Measurements from ENCODE around the gene FRMD6. TPM values are rescaled to one million over a fixed set of nuclear protein-coding genes. Genes with fewer than 3 reads are reported as not detected.

The FRMD6 gene
- total and polyA plus RNA-seq, 12 donors, result 6.4 to 42.6 (median 23.3) TPM

DNA sequence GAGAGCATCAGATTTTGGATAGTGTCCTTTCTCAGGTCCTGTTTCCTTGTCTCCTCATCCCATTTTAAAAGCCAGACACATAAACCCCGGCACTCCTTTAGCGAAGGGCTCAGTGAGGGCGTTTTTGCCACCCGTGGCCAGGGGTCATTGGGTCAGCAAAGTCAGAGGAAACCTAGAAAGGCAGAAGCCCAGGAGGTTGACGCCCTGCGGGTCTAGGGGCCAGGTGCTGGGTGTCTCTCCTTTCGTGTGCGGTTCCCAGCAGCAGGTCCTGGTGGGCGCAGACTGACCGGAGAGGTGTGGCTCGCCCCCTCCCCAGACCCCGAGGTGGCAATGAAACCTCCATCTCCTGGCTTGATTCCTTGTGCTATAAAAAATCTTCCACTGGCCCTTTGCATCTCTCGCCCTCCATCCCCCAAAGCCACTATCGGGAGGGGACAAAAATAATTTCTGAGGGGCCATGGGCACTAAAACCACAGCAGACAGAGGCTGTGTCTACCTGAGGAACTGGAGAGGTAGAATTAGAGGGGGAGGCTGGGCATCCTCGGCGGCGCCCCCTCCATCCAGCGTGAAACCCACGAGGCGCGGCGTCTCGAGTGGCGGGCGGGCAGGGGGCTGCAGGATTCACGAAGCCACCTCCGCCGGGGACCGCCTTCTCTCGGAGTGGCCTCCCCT is 858 bp upstream of the FRMD6 start:
- 1 to 4% (median 2%) methylated on average over 12 to 30 of the region's 30 CpGs for WGBS, 4 donors
- peak overlapping the region; percentile 39 to 99 (median 95) for H3K27ac ChIP-seq
- DNase-seq, result peak in 5 of 7 donors; percentile 21 to 51 (median 32)
- no peaks in the 10 kb centered on the region for H3K36me3 ChIP-seq (replicated peaks in 1 of 2)
- H3K9me3 ChIP-seq (replicated peaks in 1 of 3), result no peaks in the 10 kb centered on the region
- H3K4me1 ChIP-seq (replicated peaks in 1 of 2), result peaks cover 6 to 28% of the 10 kb centered on the region in 2 donors
- peak overlapping the region; percentile 71 to 80 (median 75) for H3K4me3 ChIP-seq
- intact Hi-C loops (cut with DNase I), result loop anchor here (5.0 to 10.0 kb wide), 3 partner anchors 124 to 366 kb away; no protein-coding TSS in a partner anchor
- TF ChIP-seq CTCF (IDR thresholded peaks at IDR 0.05), result no peak
- TF ChIP-seq POLR2A (IDR thresholded peaks at IDR 0.05), result no peak
- no peaks in the 10 kb centered on the region for H3K27me3 ChIP-seq

- Histone ChIP-seq H3K9me3 (replicated peaks in 1 of 3) (no peaks in the 10 kb centered on the region), H3K27ac (peak overlapping the region; percentile 34 to 99 (median 87)), H3K4me1 (replicated peaks in 1 of 2) (peaks cover 6 to 30% of the 10 kb centered on the region in 2 donors), H3K4me3 (peak overlapping the region; percentile 63 to 80 (median 74)), H3K27me3 (no peaks in the 10 kb centered on the region), H3K36me3 (replicated peaks in 1 of 2) (no peaks in the 10 kb centered on the region)
- DNase-seq, result peak in 6 of 7 donors; percentile 25 to 58 (median 53)
- 0 to 1% (median 1%) methylated on average over 22 to 75 of the region's 75 CpGs for WGBS, 4 donors
- intact Hi-C loops (cut with DNase I), result loop anchor here (5.0 to 10.0 kb wide), 3 partner anchors 122 to 368 kb away; no protein-coding TSS in a partner anchor
- TF ChIP-seq CTCF (IDR thresholded peaks at IDR 0.05), result peak in 1 of 6 experiments; percentile 13
- TF ChIP-seq POLR2A (IDR thresholded peaks at IDR 0.05), result peak in 1 of 2 donors; percentile 20
These were observed 713 bp downstream of the FRMD6 start for GRCh38 chr14:51652168-51653078.

GRCh38 chr14:51653079-51653774 is 1.5 kb downstream of the FRMD6 start:
- DNase-seq, result peak in 1 of 7 donors; percentile 20
- intact Hi-C loops (cut with DNase I), result loop anchor here (5.0 to 10.0 kb wide), 3 partner anchors 122 to 368 kb away; no protein-coding TSS in a partner anchor
- Histone ChIP-seq H3K27ac (peak overlapping the region in 3 of 5 donors; percentile 87 to 99 (median 97)), H3K9me3 (replicated peaks in 1 of 3) (no peaks in the 10 kb centered on the region), H3K27me3 (no peaks in the 10 kb centered on the region), H3K4me3 (peak overlapping the region in 2 of 4 donors; percentile 77 to 80), H3K4me1 (replicated peaks in 1 of 2) (peaks cover 6 to 30% of the 10 kb centered on the region in 2 donors), H3K36me3 (replicated peaks in 1 of 2) (no peaks in the 10 kb centered on the region)
- WGBS, 4 donors, result 0 to 6% (median 4%) methylated on average over 6 of the region's 6 CpGs
- TF ChIP-seq CTCF (IDR thresholded peaks at IDR 0.05) (peak; percentile 15 to 63 (median 48)), POLR2A (IDR thresholded peaks at IDR 0.05) (no peak)
